ENCODE measurements around the gene CORO1C. TPM values are rescaled to one million over a fixed set of nuclear protein-coding genes. Genes with fewer than 3 reads are reported as not detected.
"Not testable (repeated sequence)": the region's sequence is repeated elsewhere in the genome, so short reads cannot be mapped to it uniquely, and the experiment has no call there.

The CORO1C gene
- total RNA-seq, 2 donors from 2014 or later = 61.5 to 87.5 TPM

- H3K9me3 Mint-ChIP-seq = peaks cover 0 to 3% of the 10 kb centered on the region in 2 donors
- ATAC-seq = peak; percentile 50 to 55
- DNase-seq (ENCODE audit: low spot score in 2 of 2) = peak in 1 of 2 donors; percentile 73
- H3K36me3 Mint-ChIP-seq = peaks cover 30 to 39% of the 10 kb centered on the region in 2 donors
- peak overlapping the region; percentile 91 to 99 for H3K27ac Mint-ChIP-seq
Measured at GRCh38 chr12:108629824-108630476, 101.4 kb downstream of the CORO1C start.

GRCh38 chr12:108629151-108629550, 102.2 kb downstream of the CORO1C start:
- ATAC-seq (no peak), DNase-seq (ENCODE audit: low spot score in 2 of 2) (no peak)
- H3K9me3 Mint-ChIP-seq = peaks cover 0 to 3% of the 10 kb centered on the region in 2 donors
- H3K27ac Mint-ChIP-seq = peak overlapping the region; percentile 91 to 99
- peaks cover 30 to 43% of the 10 kb centered on the region in 2 donors for H3K36me3 Mint-ChIP-seq

GRCh38 chr12:108627134-108627920, 104.0 kb downstream of the CORO1C start:
- Mint-ChIP-seq H3K36me3 (peaks cover 29 to 48% of the 10 kb centered on the region in 2 donors), H3K27ac (peak overlapping the region; percentile 91 to 99), H3K9me3 (peaks cover 0 to 3% of the 10 kb centered on the region in 2 donors)
- DNase-seq (ENCODE audit: low spot score in 2 of 2) (no peak), ATAC-seq (no peak)

GRCh38 chr12:108625228-108625627, 106.1 kb downstream of the CORO1C start:
- peak overlapping the region in 1 of 2 donors; percentile 91 for H3K27ac Mint-ChIP-seq
- DNase-seq (ENCODE audit: low spot score in 2 of 2) = no peak
- ATAC-seq = no peak
- H3K9me3 Mint-ChIP-seq = no peaks in the 10 kb centered on the region
- H3K36me3 Mint-ChIP-seq = peaks cover 23 to 41% of the 10 kb centered on the region in 2 donors

- H3K27ac Mint-ChIP-seq = peak overlapping the region in 1 of 2 donors; percentile 85
- ATAC-seq (no peak), DNase-seq (ENCODE audit: low spot score in 2 of 2) (no peak)
- peaks cover 17 to 32% of the 10 kb centered on the region in 2 donors for H3K36me3 Mint-ChIP-seq
- no peaks in the 10 kb centered on the region for H3K9me3 Mint-ChIP-seq
Measured at GRCh38 chr12:108623577-108623976, 107.7 kb downstream of the CORO1C start.

GRCh38 chr12:108622921-108623514, 108.3 kb downstream of the CORO1C start:
- peak overlapping the region in 1 of 2 donors; percentile 85 for H3K27ac Mint-ChIP-seq
- no peak for ATAC-seq
- no peak for DNase-seq (ENCODE audit: low spot score in 2 of 2)
- H3K9me3 Mint-ChIP-seq = no peaks in the 10 kb centered on the region
- H3K36me3 Mint-ChIP-seq = peaks cover 13 to 28% of the 10 kb centered on the region in 2 donors

- peaks cover 13 to 28% of the 10 kb centered on the region in 2 donors for H3K36me3 Mint-ChIP-seq
- H3K9me3 Mint-ChIP-seq = no peaks in the 10 kb centered on the region
- ATAC-seq (peak in 1 of 2 donors; percentile 18), DNase-seq (ENCODE audit: low spot score in 2 of 2) (no peak)
- peak overlapping the region; percentile 63 to 85 for H3K27ac Mint-ChIP-seq
Measured at GRCh38 chr12:108622421-108622820, 108.9 kb downstream of the CORO1C start.

- Mint-ChIP-seq H3K36me3 (peaks cover 19 to 39% of the 10 kb centered on the region in 2 donors), H3K27ac (peak overlapping the region in 1 of 2 donors; percentile 85), H3K9me3 (peaks cover 0 to 5% of the 10 kb centered on the region in 2 donors)
- DNase-seq (ENCODE audit: low spot score in 2 of 2) (no peak), ATAC-seq (no peak)
Measured at GRCh38 chr12:108621161-108621560, 110.2 kb downstream of the CORO1C start.

GRCh38 chr12:108620236-108620879, 111.0 kb downstream of the CORO1C start:
- Mint-ChIP-seq H3K9me3 (peaks cover 0 to 6% of the 10 kb centered on the region in 2 donors), H3K27ac (peak overlapping the region in 1 of 2 donors; percentile 91), H3K36me3 (peaks cover 21 to 47% of the 10 kb centered on the region in 2 donors)
- ATAC-seq (no peak), DNase-seq (ENCODE audit: low spot score in 2 of 2) (no peak)

GRCh38 chr12:108619369-108620160, 111.8 kb downstream of the CORO1C start:
- no peak for DNase-seq (ENCODE audit: low spot score in 2 of 2)
- Mint-ChIP-seq H3K36me3 (peaks cover 21 to 48% of the 10 kb centered on the region in 2 donors), H3K27ac (peak overlapping the region in 1 of 2 donors; percentile 91), H3K9me3 (peaks cover 0 to 6% of the 10 kb centered on the region in 2 donors)
- no peak for ATAC-seq

GRCh38 chr12:108618953-108619274, 112.4 kb downstream of the CORO1C start:
- peaks cover 19 to 46% of the 10 kb centered on the region in 2 donors for H3K36me3 Mint-ChIP-seq
- H3K27ac Mint-ChIP-seq = peak overlapping the region in 1 of 2 donors; percentile 91
- DNase-seq (ENCODE audit: low spot score in 2 of 2); ATAC-seq; H3K9me3 Mint-ChIP-seq: not testable (repeated sequence)

GRCh38 chr12:108618079-108618952, 113.0 kb downstream of the CORO1C start:
- Mint-ChIP-seq H3K27ac (peak overlapping the region; percentile 1 to 91), H3K9me3 (peaks cover 0 to 6% of the 10 kb centered on the region in 2 donors), H3K36me3 (peaks cover 13 to 41% of the 10 kb centered on the region in 2 donors)
- ATAC-seq (peak; percentile 25 to 56), DNase-seq (ENCODE audit: low spot score in 2 of 2) (peak; percentile 80 to 83)

GRCh38 chr12:108616941-108617858, 114.1 kb downstream of the CORO1C start:
- H3K36me3 Mint-ChIP-seq = peaks cover 13 to 29% of the 10 kb centered on the region in 2 donors
- peak; percentile 76 to 94 for DNase-seq (ENCODE audit: low spot score in 2 of 2)
- H3K27ac Mint-ChIP-seq = peak overlapping the region; percentile 76 to 91
- H3K9me3 Mint-ChIP-seq = peaks cover 0 to 6% of the 10 kb centered on the region in 2 donors
- ATAC-seq = peak; percentile 91 to 92

- no peak for ATAC-seq
- Mint-ChIP-seq H3K27ac (peak overlapping the region; percentile 76 to 91), H3K36me3 (peaks cover 12 to 29% of the 10 kb centered on the region in 2 donors), H3K9me3 (peaks cover 0 to 6% of the 10 kb centered on the region in 2 donors)
- DNase-seq (ENCODE audit: low spot score in 2 of 2) = no peak
Measured at GRCh38 chr12:108616359-108616758, 115.0 kb downstream of the CORO1C start.
